ENCODE measurements around the gene MAPK12. TPM values are rescaled to one million over a fixed set of nuclear protein-coding genes. Genes with fewer than 3 reads are reported as not detected.

The MAPK12 gene
- total RNA-seq, 4 donors from 2014 or later = 10.3 to 41.4 (median 28.3) TPM

GRCh38 chr22:50225200-50225969 lies 36.1 kb downstream of the MAPK12 start:
- no peak for DNase-seq
- H3K36me3 ChIP-seq = no peaks in the 10 kb centered on the region
- no peaks in the 10 kb centered on the region for H3K27me3 ChIP-seq
- intact Hi-C loops (cut with DNase I; ENCODE audit: low total_unique reads) = no loop called here
- H3K4me1 ChIP-seq = no peaks in the 10 kb centered on the region
- H3K9me3 ChIP-seq = no peaks in the 10 kb centered on the region
- no peak overlapping the region for H3K4me3 ChIP-seq
- TF ChIP-seq CTCF (IDR thresholded peaks at IDR 0.05) (no peak), POLR2A (IDR thresholded peaks at IDR 0.05) (no peak)
- H3K27ac ChIP-seq = no peak overlapping the region

DNA sequence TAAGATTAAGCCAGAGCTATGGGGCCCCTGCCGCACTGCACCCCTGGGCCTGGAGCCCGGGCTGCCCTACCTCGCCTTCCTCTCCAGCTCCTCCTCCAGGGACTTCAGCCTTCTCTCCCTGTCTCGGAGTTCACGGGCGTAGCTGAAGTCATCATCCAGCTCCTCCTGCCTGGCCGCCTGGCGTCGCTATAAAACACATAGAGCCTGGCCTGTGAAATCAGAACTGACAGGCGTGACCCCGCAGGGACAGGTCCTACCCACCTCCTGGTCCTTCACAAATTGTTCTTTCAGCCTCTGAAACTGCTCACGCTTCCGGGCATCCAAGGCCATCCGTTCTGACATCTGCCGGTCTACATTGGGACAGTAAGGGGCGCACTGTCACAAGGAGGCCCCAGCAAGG lies 37.4 kb downstream of the MAPK12 start:
- no peaks in the 10 kb centered on the region for H3K27me3 ChIP-seq
- TF ChIP-seq POLR2A (IDR thresholded peaks at IDR 0.05) = no peak
- TF ChIP-seq CTCF (IDR thresholded peaks at IDR 0.05) = no peak

DNA sequence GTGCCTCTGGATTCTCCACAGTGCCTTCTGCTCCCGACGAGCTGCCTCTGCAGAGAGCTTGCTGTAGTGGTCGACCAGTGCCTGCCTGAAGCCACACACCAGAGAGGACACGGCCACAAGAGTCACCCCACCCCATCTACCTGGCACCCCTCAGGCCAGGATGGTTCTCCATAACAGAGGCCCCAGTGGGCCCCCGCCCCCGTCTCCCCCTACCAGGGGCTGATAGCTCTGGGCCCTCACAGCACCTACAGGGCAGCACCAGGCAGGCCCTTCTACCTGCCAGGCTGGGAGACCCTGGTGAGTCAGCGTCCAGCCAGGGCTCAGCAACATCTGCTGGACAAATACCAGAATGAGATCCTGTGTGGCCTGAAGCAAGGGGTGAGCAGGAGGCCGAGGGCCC lies 39.0 kb downstream of the MAPK12 start:
- no peaks in the 10 kb centered on the region for H3K36me3 ChIP-seq
- TF ChIP-seq POLR2A (IDR thresholded peaks at IDR 0.05) (no peak), CTCF (IDR thresholded peaks at IDR 0.05) (no peak)
- intact Hi-C loops (cut with DNase I; ENCODE audit: low total_unique reads) = no loop called here
- H3K27ac ChIP-seq = no peak overlapping the region
- no peaks in the 10 kb centered on the region for H3K4me1 ChIP-seq
- no peaks in the 10 kb centered on the region for H3K27me3 ChIP-seq
- DNase-seq = no peak
- no peaks in the 10 kb centered on the region for H3K9me3 ChIP-seq
- H3K4me3 ChIP-seq = no peak overlapping the region

More for the DNA sequence above, 37.4 kb downstream of the MAPK12 start:
- intact Hi-C loops (cut with DNase I; ENCODE audit: low total_unique reads) = no loop called here
- Histone ChIP-seq H3K36me3 (no peaks in the 10 kb centered on the region), H3K27ac (no peak overlapping the region), H3K4me1 (no peaks in the 10 kb centered on the region), H3K4me3 (no peak overlapping the region), H3K9me3 (no peaks in the 10 kb centered on the region)
- DNase-seq = no peak

GRCh38 chr22:50221410-50222300 lies 39.8 kb downstream of the MAPK12 start:
- intact Hi-C loops (cut with DNase I; ENCODE audit: low total_unique reads) = no loop called here
- Histone ChIP-seq H3K27ac (no peak overlapping the region), H3K27me3 (no peaks in the 10 kb centered on the region), H3K4me1 (no peaks in the 10 kb centered on the region), H3K36me3 (no peaks in the 10 kb centered on the region), H3K4me3 (no peak overlapping the region), H3K9me3 (no peaks in the 10 kb centered on the region)
- no peak for DNase-seq
- TF ChIP-seq CTCF (IDR thresholded peaks at IDR 0.05) = no peak
- no peak for TF ChIP-seq POLR2A (IDR thresholded peaks at IDR 0.05)
